H9 (cell line): ENCODE measurements around the gene MT1A. TPM values are rescaled to one million over a fixed set of nuclear protein-coding genes. Genes with fewer than 3 reads are reported as not detected.

Experiments
- DNase-seq: peaks from one replicate; pipeline ENCODE4 v3.0.0-alpha.2; 2017
- H2AFZ ChIP-seq: one replicate; pipeline ENCODE4 v1.6.1; 2013; ENCODE audit warnings: mild to moderate bottlenecking, low read length, control low read depth, moderate library complexity
- H2AK5ac ChIP-seq: 2 replicates; pipeline ENCODE4 v1.6.1; 2013; ENCODE audit warnings: low read length, control low read depth, mixed read lengths; ENCODE audit not compliant: insufficient read length
- H2BK120ac ChIP-seq: one replicate; pipeline ENCODE4 v1.6.1; 2013; ENCODE audit warnings: low read depth, mild to moderate bottlenecking, low read length, control low read depth, inconsistent platforms; ENCODE audit not compliant: poor library complexity, severe bottlenecking
- H2BK12ac ChIP-seq: 2 replicates; pipeline ENCODE4 v1.6.1; 2013; ENCODE audit warnings: low read length, control low read depth, mixed read lengths, low read depth; ENCODE audit not compliant: insufficient read length
- H2BK15ac ChIP-seq: 2 replicates; pipeline ENCODE4 v1.6.1; 2013; ENCODE audit warnings: low read depth, low read length, control low read depth
- H2BK20ac ChIP-seq: one replicate; pipeline ENCODE4 v1.6.1; 2013; ENCODE audit warnings: low read depth, mild to moderate bottlenecking, low read length, control low read depth, inconsistent platforms; ENCODE audit not compliant: poor library complexity, severe bottlenecking
- H2BK5ac ChIP-seq: 2 replicates; pipeline ENCODE4 v1.6.1; 2013; ENCODE audit warnings: low read length, control low read depth, mixed read lengths; ENCODE audit not compliant: insufficient read length
- H3K14ac ChIP-seq: 2 replicates; pipeline ENCODE4 v1.6.1; 2013; ENCODE audit warnings: low read length, control low read depth; ENCODE audit not compliant: insufficient read depth
- H3K18ac ChIP-seq: 2 replicates; pipeline ENCODE4 v1.6.1; 2013; ENCODE audit warnings: low read depth, mild to moderate bottlenecking, mixed read lengths, low read length, control low read depth; ENCODE audit not compliant: insufficient read length
- H3K23ac ChIP-seq: 2 replicates; pipeline ENCODE4 v1.6.1; 2013; ENCODE audit warnings: low read length, control low read depth, mixed read lengths, low read depth; ENCODE audit not compliant: insufficient read length
- H3K23me2 ChIP-seq: 2 replicates; pipeline ENCODE4 v1.6.1; 2013; ENCODE audit warnings: low read depth, mild to moderate bottlenecking, mixed read lengths, low read length, control low read depth; ENCODE audit not compliant: insufficient read length, poor library complexity, severe bottlenecking
- H3K27ac ChIP-seq: 2 replicates; pipeline ENCODE4 v1.5.1; 2013; ENCODE audit warnings: low read length, control low read depth, mixed read lengths, low read depth; ENCODE audit not compliant: insufficient read length
- H3K27me3 ChIP-seq: 2 replicates; pipeline ENCODE4 v1.6.1; 2013; ENCODE audit warnings: low read length, control low read depth, inconsistent platforms; ENCODE audit not compliant: insufficient read depth
- H3K4ac ChIP-seq: 2 replicates; pipeline ENCODE4 v1.6.1; 2013; ENCODE audit warnings: low read depth, mild to moderate bottlenecking, control low read depth, inconsistent platforms, low read length, moderate library complexity
- H3K4me1 ChIP-seq: 2 replicates; pipeline ENCODE4 v1.6.1; 2013; ENCODE audit warnings: low read length, control low read depth, inconsistent platforms; ENCODE audit not compliant: insufficient read depth
- H3K4me2 ChIP-seq: 2 replicates; pipeline ENCODE4 v1.6.1; 2013; ENCODE audit warnings: low read length, control low read depth, mixed read lengths; ENCODE audit not compliant: insufficient read length, insufficient read depth
- H3K56ac ChIP-seq: 2 replicates; pipeline ENCODE4 v1.6.1; 2013; ENCODE audit warnings: low read depth, mild to moderate bottlenecking, mixed read lengths, low read length, control low read depth; ENCODE audit not compliant: insufficient read length
- H3K79me1 ChIP-seq: 2 replicates; pipeline ENCODE4 v1.6.1; 2013; ENCODE audit warnings: low read depth, mild to moderate bottlenecking, moderate library complexity, low read length, control low read depth, inconsistent platforms; ENCODE audit not compliant: insufficient read depth, poor library complexity, severe bottlenecking
- H3K79me2 ChIP-seq: 2 replicates; pipeline ENCODE4 v1.6.1; 2013; ENCODE audit warnings: low read length, control low read depth, inconsistent platforms; ENCODE audit not compliant: insufficient read depth
- H3K9ac ChIP-seq: 2 replicates; pipeline ENCODE4 v1.6.1; 2013; ENCODE audit warnings: low read length, control low read depth, mixed read lengths; ENCODE audit not compliant: insufficient read length; ENCODE audit errors: extremely low read depth
- H3K9me3 ChIP-seq: one replicate; pipeline ENCODE4 v1.6.1; 2013; ENCODE audit warnings: low read depth, low read length, inconsistent platforms; ENCODE audit not compliant: control insufficient read depth
- H3T11ph ChIP-seq: one replicate; pipeline ENCODE4 v1.6.1; 2013; ENCODE audit warnings: mild to moderate bottlenecking, low read length, control low read depth, inconsistent platforms
- H4K20me1 ChIP-seq: one replicate; pipeline ENCODE4 v1.6.1; 2013; ENCODE audit not compliant: control insufficient read depth, insufficient read length, insufficient read depth
- H4K5ac ChIP-seq: 2 replicates; pipeline ENCODE4 v1.6.1; 2013; ENCODE audit warnings: low read depth, mild to moderate bottlenecking, mixed read lengths, low read length, control low read depth; ENCODE audit not compliant: insufficient read length
- H4K8ac ChIP-seq: replicated peaks from 2 replicates; pipeline ENCODE4 v1.6.1; 2013; ENCODE audit warnings: low read length, control low read depth, mixed read lengths, low read depth; ENCODE audit not compliant: insufficient read length
- H4K91ac ChIP-seq: 2 replicates; pipeline ENCODE4 v1.6.1; 2013; ENCODE audit warnings: low read depth, mild to moderate bottlenecking, moderate library complexity, mixed read lengths, low read length, control low read depth; ENCODE audit not compliant: insufficient read length
- H3K27ac Mint-ChIP-seq, 3 experiments: 2 replicates in 2 of 3; 3 replicates in 1 of 3; pipeline ENCODE4 v1.8.0; 2020 to 2021; ENCODE audit warnings: mixed read lengths in 3 of 3, mild to moderate bottlenecking in 1 of 3, moderate library complexity in 1 of 3
- H3K27me3 Mint-ChIP-seq: 2 replicates; pipeline ENCODE4 v1.8.0; 2021; ENCODE audit warnings: low read depth, mild to moderate bottlenecking, moderate library complexity, mixed read lengths
- H3K36me3 Mint-ChIP-seq, 3 experiments: 2 replicates in 2 of 3; 3 replicates in 1 of 3; pipeline ENCODE4 v1.8.0; 2020 to 2021; ENCODE audit warnings: low read depth in 3 of 3, mixed read lengths in 3 of 3; ENCODE audit not compliant: insufficient read depth in 1 of 3
- H3K4me1 Mint-ChIP-seq, 2 experiments: 2 replicates each; pipeline ENCODE4 v1.8.0; 2020; ENCODE audit warnings: mixed read lengths in 2 of 2
- H3K4me3 Mint-ChIP-seq, 2 experiments: 2 replicates in 1 of 2; 3 replicates in 1 of 2; pipeline ENCODE4 v1.8.0; 2020 to 2021; ENCODE audit warnings: mild to moderate bottlenecking in 2 of 2, mixed read lengths in 2 of 2, moderate library complexity in 1 of 2
- H3K9me3 Mint-ChIP-seq, 2 experiments: 2 replicates in 1 of 2; 3 replicates in 1 of 2; pipeline ENCODE4 v1.8.0; 2020; ENCODE audit warnings: mild to moderate bottlenecking in 2 of 2, mixed read lengths in 2 of 2, moderate library complexity in 1 of 2
- CTCF ChIP-seq: fragments of 200-600 bp; sonication (generic); conservative IDR thresholded peaks from 3 replicates; pipeline ENCODE4 v1.8.0; 2021; ENCODE audit warnings: antibody characterized with exemption, mild to moderate bottlenecking
- WGBS: extraction: QIAGEN DNeasy Blood & Tissue Kit; methylation state at CpG from one replicate; pipeline ENCODE4 v1.1.7; 2013; ENCODE audit warnings: missing lambda C conversion rate, low lambda C conversion rate, mixed read lengths; ENCODE audit not compliant: insufficient read length; ENCODE audit errors: extremely low coverage; 5-methylcytosine and 5-hydroxymethylcytosine counted together
- total RNA-seq: library from RNA; stranded (reverse); gene quantifications from 2 replicates; pipeline ENCODE4 v1.2.1, GENCODE V29; 2021

Gene MT1A
- total RNA-seq, 1 experiment from 2014 or later, result not detected

- Mint-ChIP-seq H3K36me3 (no peaks in the 10 kb centered on the region; a peak in 1 of 7 replicates), H3K27me3 (peaks cover 99% of the 10 kb centered on the region), H3K4me1 (peaks cover 23 to 41% of the 10 kb centered on the region in 2 experiments), H3K9me3 (peaks cover 0 to 5% of the 10 kb centered on the region in 2 experiments; a peak in 2 of 5 replicates), H3K4me3 (no peak overlapping the region), H3K27ac (peak overlapping the region in 1 of 3 experiments; percentile 48; a peak in 1 of 7 replicates)
- Histone ChIP-seq H4K8ac (no peak overlapping the region), H3K9ac (no peak overlapping the region), H4K20me1 (no peaks in the 10 kb centered on the region), H2BK12ac (no peak overlapping the region), H3K4ac (no peak overlapping the region), H3K14ac (no peak overlapping the region), H3K9me3 (no peaks in the 10 kb centered on the region), H2AK5ac (no peak overlapping the region), H2BK20ac (no peak overlapping the region), H3K27ac (no peak overlapping the region), H2BK120ac (no peak overlapping the region), H3K23me2 (peaks cover 6% of the 10 kb centered on the region), H2AFZ (no peak overlapping the region), H2BK5ac (no peak overlapping the region), H4K5ac (no peak overlapping the region), H3K79me1 (no peaks in the 10 kb centered on the region), H3K23ac (no peak overlapping the region), H2BK15ac (no peak overlapping the region), H3T11ph (no peak overlapping the region), H3K56ac (no peak overlapping the region), H3K4me2 (no peak overlapping the region), H3K18ac (no peak overlapping the region), H3K4me1 (no peaks in the 10 kb centered on the region), H3K27me3 (peaks cover 92% of the 10 kb centered on the region), H4K91ac (no peak overlapping the region), H3K79me2 (no peaks in the 10 kb centered on the region)
- no CpG with 5 or more reads among the region's 1 CpG for WGBS
- no peak for TF ChIP-seq CTCF
- DNase-seq, result no peak
Measured at GRCh38 chr16:56639045-56639444, 579 bp downstream of the MT1A start.
